ENCODE measurements around the gene CHD1L.

- TF ChIP-seq EZH2phosphoT487 (IDR thresholded peaks at IDR 0.05) (no peak), CTCF (IDR thresholded peaks at IDR 0.05) (no peak), EZH2 (IDR thresholded peaks at IDR 0.05) (no peak)
These were observed 4.2 kb upstream of the CHD1L start for GRCh38 chr1:147238053-147238902.
